ENCODE data around the gene BRCA1. TPM values are rescaled to one million over a fixed set of nuclear protein-coding genes. Genes with fewer than 3 reads are reported as not detected.
A peak's percentile ranks its signal among the peaks of the same experiment; 100 is the strongest.

The BRCA1 gene
- total RNA-seq, 2 experiments from 2014 or later = 62.5 to 66.5 TPM

- H3K27ac Mint-ChIP-seq = no peak overlapping the region
- peak overlapping the region; percentile 48 for H3K4me3 Mint-ChIP-seq
- H3K36me3 Mint-ChIP-seq (ENCODE audit: low read depth) = no peaks in the 10 kb centered on the region
- H3K9me3 Mint-ChIP-seq = no peaks in the 10 kb centered on the region
- CTCF ChIA-PET = no interaction called here
- H3K4me1 Mint-ChIP-seq = peaks cover 21% of the 10 kb centered on the region
- POLR2A ChIA-PET = interaction anchor here (1.0 to 2.8 kb wide), 3 partner anchors 27 to 290 kb away, joined by 3 to 22 read pairs (median 10); partner anchors contain the start of gene RPL27
- peaks cover 19% of the 10 kb centered on the region for H3K27me3 Mint-ChIP-seq
- no peak for DNase-seq
Measured at GRCh38 chr17:43025290-43025657, 99.9 kb downstream of the BRCA1 start.

- Mint-ChIP-seq H3K27ac (peak within 1 kb of the TSS; percentile 4), H3K27me3 (peaks cover 19% of the 10 kb centered on the region), H3K36me3 (ENCODE audit: low read depth) (no peaks in the 10 kb centered on the region), H3K4me1 (peaks cover 24% of the 10 kb centered on the region), H3K9me3 (no peaks in the 10 kb centered on the region), H3K4me3 (peak within 1 kb of the TSS; percentile 66)
- peak; percentile 76 for DNase-seq
- ChIA-PET POLR2A (interaction anchor here (0.6 to 2.8 kb wide), 9 partner anchors 10 to 336 kb away, joined by 3 to 22 read pairs (median 4); partner anchors contain the start of genes IFI35, RPL27 and VPS25), CTCF (interaction anchor here (0.7 to 1.2 kb wide), 7 partner anchors 16 to 285 kb away, joined by 3 to 5 read pairs (median 3); partner anchors contain the start of gene RPL27)
Measured at GRCh38 chr17:43024407-43025289, 100.5 kb downstream of the BRCA1 start, which contains the start of gene RND2. Gene RND2, plus strand, starts transcription at chr17:43025231. Its CDS starts 117 bp downstream, at chr17:43025348.

GRCh38 chr17:43021741-43022512, 103.2 kb downstream of the BRCA1 start, which contains the start of gene VAT1:
Gene VAT1, minus strand, starts transcription at chr17:43022385. Its CDS starts 63 bp downstream, at chr17:43022322.
- Mint-ChIP-seq H3K4me3 (peak within 1 kb of the TSS; percentile 77), H3K27me3 (peaks cover 20% of the 10 kb centered on the region), H3K36me3 (ENCODE audit: low read depth) (no peaks in the 10 kb centered on the region), H3K4me1 (peaks cover 40% of the 10 kb centered on the region), H3K9me3 (no peaks in the 10 kb centered on the region), H3K27ac (no peak within 1 kb of the TSS)
- DNase-seq = peak; percentile 64
- ChIA-PET CTCF (interaction anchor here (1.7 kb wide), 1 partner anchor 15 kb away, joined by 3 read pairs; the partner anchor contains the start of gene IFI35), POLR2A (interaction anchor here (1.0 to 3.0 kb wide), 6 partner anchors 15 to 339 kb away, joined by 3 to 22 read pairs (median 4); partner anchors contain the start of genes IFI35 and RPL27)

GRCh38 chr17:43020789-43021740, 104.1 kb downstream of the BRCA1 start:
- H3K9me3 Mint-ChIP-seq = no peaks in the 10 kb centered on the region
- CTCF ChIA-PET = interaction anchor here (1.7 kb wide), 1 partner anchor 14 kb away, joined by 3 read pairs; the partner anchor contains the start of gene IFI35
- POLR2A ChIA-PET = interaction anchor here (1.0 to 3.0 kb wide), 5 partner anchors 15 to 295 kb away, joined by 3 to 22 read pairs (median 3); partner anchors contain the start of genes IFI35 and RPL27
- peaks cover 16% of the 10 kb centered on the region for H3K27me3 Mint-ChIP-seq
- H3K27ac Mint-ChIP-seq = no peak overlapping the region
- peak overlapping the region; percentile 77 for H3K4me3 Mint-ChIP-seq
- H3K4me1 Mint-ChIP-seq = peaks cover 40% of the 10 kb centered on the region
- DNase-seq = no peak
- H3K36me3 Mint-ChIP-seq (ENCODE audit: low read depth) = peaks cover 1% of the 10 kb centered on the region

GRCh38 chr17:43020030-43020621, 105.0 kb downstream of the BRCA1 start:
- no peak overlapping the region for H3K27ac Mint-ChIP-seq
- peaks cover 12% of the 10 kb centered on the region for H3K27me3 Mint-ChIP-seq
- peaks cover 9% of the 10 kb centered on the region for H3K36me3 Mint-ChIP-seq (ENCODE audit: low read depth)
- ChIA-PET CTCF (interaction anchor here (1.7 kb wide), 1 partner anchor 13 kb away, joined by 3 read pairs; the partner anchor contains the start of gene IFI35), POLR2A (interaction anchor here (1.1 to 3.0 kb wide), 2 partner anchors 18 to 21 kb away, joined by 3 to 22 read pairs; partner anchors contain the start of gene RPL27)
- H3K4me1 Mint-ChIP-seq = peaks cover 37% of the 10 kb centered on the region
- DNase-seq = no peak
- no peak overlapping the region for H3K4me3 Mint-ChIP-seq
- H3K9me3 Mint-ChIP-seq = no peaks in the 10 kb centered on the region

- DNase-seq = no peak
- ChIA-PET POLR2A (interaction anchor here (1.0 to 2.5 kb wide), 2 partner anchors 12 to 20 kb away, joined by 3 to 14 read pairs; partner anchors contain the start of gene IFI35), CTCF (interaction anchor here (1.1 kb wide), 1 partner anchor 12 kb away, joined by 6 read pairs; no protein-coding TSS in a partner anchor)
- Mint-ChIP-seq H3K4me3 (no peak overlapping the region), H3K4me1 (peaks cover 32% of the 10 kb centered on the region), H3K27ac (no peak overlapping the region), H3K27me3 (peaks cover 7% of the 10 kb centered on the region), H3K36me3 (ENCODE audit: low read depth) (peaks cover 15% of the 10 kb centered on the region), H3K9me3 (no peaks in the 10 kb centered on the region)
Measured at GRCh38 chr17:43019418-43019817, 105.7 kb downstream of the BRCA1 start.

GRCh38 chr17:43018932-43019331, 106.2 kb downstream of the BRCA1 start:
- peaks cover 4% of the 10 kb centered on the region for H3K27me3 Mint-ChIP-seq
- ChIA-PET CTCF (interaction anchor here (1.1 kb wide), 1 partner anchor 12 kb away, joined by 6 read pairs; no protein-coding TSS in a partner anchor), POLR2A (interaction anchor here (1.0 to 2.5 kb wide), 2 partner anchors 12 to 20 kb away, joined by 3 to 14 read pairs; partner anchors contain the start of gene IFI35)
- no peak overlapping the region for H3K27ac Mint-ChIP-seq
- no peaks in the 10 kb centered on the region for H3K9me3 Mint-ChIP-seq
- peaks cover 27% of the 10 kb centered on the region for H3K4me1 Mint-ChIP-seq
- no peak for DNase-seq
- peaks cover 19% of the 10 kb centered on the region for H3K36me3 Mint-ChIP-seq (ENCODE audit: low read depth)
- no peak overlapping the region for H3K4me3 Mint-ChIP-seq

- Mint-ChIP-seq H3K4me1 (peaks cover 26% of the 10 kb centered on the region), H3K9me3 (no peaks in the 10 kb centered on the region), H3K27me3 (peaks cover 4% of the 10 kb centered on the region), H3K27ac (no peak overlapping the region), H3K36me3 (ENCODE audit: low read depth) (peaks cover 25% of the 10 kb centered on the region), H3K4me3 (no peak overlapping the region)
- ChIA-PET POLR2A (interaction anchor here (0.5 to 2.5 kb wide), 4 partner anchors 9 to 20 kb away, joined by 3 to 14 read pairs (median 5); partner anchors contain the start of genes IFI35 and RPL27), CTCF (interaction anchor here (1.0 to 1.1 kb wide), 2 partner anchors 11 to 89 kb away, joined by 3 to 6 read pairs; no protein-coding TSS in a partner anchor)
- DNase-seq = peak; percentile 35
Measured at GRCh38 chr17:43018008-43018853, 106.9 kb downstream of the BRCA1 start.

GRCh38 chr17:43016216-43016615, 108.9 kb downstream of the BRCA1 start:
- POLR2A ChIA-PET = interaction anchor here (2.1 kb wide), 1 partner anchor 9 kb away, joined by 5 read pairs; the partner anchor contains the start of gene IFI35
- Mint-ChIP-seq H3K27me3 (peaks cover 3% of the 10 kb centered on the region), H3K9me3 (no peaks in the 10 kb centered on the region), H3K4me3 (no peak overlapping the region), H3K36me3 (ENCODE audit: low read depth) (peaks cover 39% of the 10 kb centered on the region), H3K27ac (no peak overlapping the region), H3K4me1 (peaks cover 29% of the 10 kb centered on the region)
- no peak for DNase-seq
- CTCF ChIA-PET = no interaction called here

- H3K27me3 Mint-ChIP-seq = peaks cover 3% of the 10 kb centered on the region
- H3K4me3 Mint-ChIP-seq = no peak overlapping the region
- H3K27ac Mint-ChIP-seq = no peak overlapping the region
- peaks cover 30% of the 10 kb centered on the region for H3K4me1 Mint-ChIP-seq
- CTCF ChIA-PET = interaction anchor here (0.6 kb wide), 1 partner anchor 17 kb away, joined by 3 read pairs; the partner anchor contains the start of gene RPL27
- POLR2A ChIA-PET = interaction anchor here (1.6 to 2.1 kb wide), 2 partner anchors 9 to 18 kb away, joined by 4 to 5 read pairs; partner anchors contain the start of gene IFI35
- DNase-seq = no peak
- H3K9me3 Mint-ChIP-seq = no peaks in the 10 kb centered on the region
- H3K36me3 Mint-ChIP-seq (ENCODE audit: low read depth) = peaks cover 42% of the 10 kb centered on the region
Measured at GRCh38 chr17:43015579-43015978, 109.6 kb downstream of the BRCA1 start.
